Brain microvascular endothelial cell (primary cell): ENCODE data around the gene PIK3CA.
"Not testable (repeated sequence)": the region's sequence is repeated elsewhere in the genome, so short reads cannot be mapped to it uniquely, and the experiment has no call there.

Experiments used
- DNase-seq: peaks from one replicate; pipeline ENCODE4 v3.0.0-alpha.2; 2020
- H3K27ac ChIP-seq: fragments of 250-450 bp; sonication (Bioruptor Pico); 2 replicates; pipeline ENCODE4 v1.5.1; 2020; ENCODE audit warnings: mild to moderate bottlenecking, moderate library complexity
- H3K27me3 ChIP-seq: fragments of 250-450 bp; sonication (Bioruptor Pico); replicated peaks from 2 replicates; pipeline ENCODE4 v1.5.1; 2020; ENCODE audit warnings: mild to moderate bottlenecking
- H3K36me3 ChIP-seq: fragments of 250-450 bp; sonication (Bioruptor Pico); replicated peaks from 2 replicates; pipeline ENCODE4 v1.5.1; 2020; ENCODE audit warnings: mild to moderate bottlenecking
- H3K4me3 ChIP-seq: 2 replicates; pipeline ENCODE4 v1.5.1; 2011; ENCODE audit warnings: low read depth, mild to moderate bottlenecking, control low read depth, low read length, moderate library complexity
- CTCF ChIP-seq: IDR thresholded peaks from 2 replicates; pipeline ENCODE4 v1.5.1; 2011; ENCODE audit warnings: low read depth, mild to moderate bottlenecking, moderate library complexity, low read length, control low read depth, inconsistent platforms; ENCODE audit errors: missing control alignments
- in situ Hi-C: cut with HindIII; loops from 2 replicates; pipeline ENCODE4 v1.10.0; 2017; ENCODE audit warnings: low sequenced_read_pairs, low pct_ligation_motif_present

PIK3CA gene

DNA sequence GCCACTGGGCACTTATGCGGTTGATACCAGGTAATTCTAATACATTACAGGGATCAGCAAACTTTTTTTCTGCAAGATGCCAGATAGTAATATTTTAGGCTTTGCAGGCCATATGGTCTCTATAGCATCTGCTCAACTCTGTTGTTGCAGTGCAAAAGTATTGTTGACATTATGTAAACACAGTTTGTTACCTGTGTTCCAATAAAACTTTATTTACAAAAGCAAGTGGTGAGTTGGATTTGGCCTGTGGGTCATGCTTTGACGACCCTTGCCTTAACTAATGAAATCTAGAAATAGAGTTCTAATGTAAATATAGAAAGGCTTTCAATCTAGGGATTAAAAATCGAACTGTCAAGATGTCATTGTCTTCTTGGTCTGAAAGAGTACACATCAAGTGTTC lies 44.4 kb downstream of the PIK3CA start:
- TF ChIP-seq CTCF = no peak
- H3K36me3 ChIP-seq = no peaks in the 10 kb centered on the region
- no peak overlapping the region for H3K4me3 ChIP-seq
- in situ Hi-C loops = no loop called here
- DNase-seq = no peak
- H3K27me3 ChIP-seq = no peaks in the 10 kb centered on the region
- no peak overlapping the region for H3K27ac ChIP-seq

DNA sequence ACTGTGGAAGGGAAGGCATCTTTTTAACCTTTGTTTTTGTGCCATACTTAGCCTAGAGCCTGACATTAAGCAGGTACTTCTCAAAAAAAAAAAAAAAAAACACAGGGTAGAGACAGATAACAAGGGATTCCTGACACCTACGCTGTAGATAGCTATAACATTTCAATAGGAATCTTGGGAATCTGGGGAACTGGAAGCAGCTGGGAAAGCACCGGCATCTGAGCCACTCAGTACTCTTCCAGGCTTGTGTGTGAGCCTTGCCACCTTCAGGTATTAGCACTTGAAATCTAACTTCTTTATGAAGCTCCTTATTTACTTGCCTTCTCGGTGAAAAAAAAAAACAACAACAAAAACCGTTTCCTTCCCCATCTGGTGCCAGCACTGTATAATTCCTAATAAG lies 46.8 kb downstream of the PIK3CA start:
- H3K4me3 ChIP-seq = no peak overlapping the region

GRCh38 chr3:179196098-179196497 lies 47.9 kb downstream of the PIK3CA start:
- Histone ChIP-seq H3K4me3 (no peak overlapping the region), H3K27me3 (no peaks in the 10 kb centered on the region), H3K27ac (peak overlapping the region; percentile 50), H3K36me3 (no peaks in the 10 kb centered on the region)
- DNase-seq = peak; percentile 81
- in situ Hi-C loops = no loop called here
- TF ChIP-seq CTCF = no peak

More for the DNA sequence above, 46.8 kb downstream of the PIK3CA start:
- H3K36me3 ChIP-seq = no peaks in the 10 kb centered on the region
- no peaks in the 10 kb centered on the region for H3K27me3 ChIP-seq
- in situ Hi-C loops = no loop called here
- TF ChIP-seq CTCF = no peak
- DNase-seq = no peak
- no peak overlapping the region for H3K27ac ChIP-seq

- DNase-seq = no peak
- peak overlapping the region; percentile 21 for H3K27ac ChIP-seq
- no peaks in the 10 kb centered on the region for H3K36me3 ChIP-seq
- no peak for TF ChIP-seq CTCF
- H3K4me3 ChIP-seq = no peak overlapping the region
- in situ Hi-C loops = no loop called here
- no peaks in the 10 kb centered on the region for H3K27me3 ChIP-seq
Observed at GRCh38 chr3:179196700-179197099, 48.5 kb downstream of the PIK3CA start.

DNA sequence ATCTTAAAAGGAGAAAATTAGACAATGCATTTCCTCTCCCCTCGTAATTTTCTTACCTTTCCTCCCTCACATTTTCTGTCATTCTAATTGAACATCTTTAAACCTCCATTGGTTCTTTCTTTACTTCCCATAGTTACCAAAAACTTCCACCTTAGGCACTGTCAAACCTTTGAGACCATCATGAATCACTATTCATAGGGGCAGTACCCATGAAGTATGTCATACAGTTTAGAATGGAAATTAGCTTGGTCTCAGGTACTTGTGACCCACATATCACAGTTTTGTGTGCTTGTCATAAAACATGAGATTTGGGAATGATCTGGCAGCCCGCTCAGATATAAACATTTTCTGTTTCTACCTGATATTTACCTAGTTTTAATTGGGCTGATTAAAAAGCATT lies 52.6 kb downstream of the PIK3CA start:
- in situ Hi-C loops = no loop called here
- Histone ChIP-seq H3K4me3 (no peak overlapping the region), H3K27ac (no peak overlapping the region), H3K36me3 (no peaks in the 10 kb centered on the region), H3K27me3 (no peaks in the 10 kb centered on the region)
- no peak for TF ChIP-seq CTCF
- DNase-seq = no peak

- DNase-seq, H3K4me3 ChIP-seq, in situ Hi-C loops, H3K27me3 ChIP-seq, H3K27ac ChIP-seq, H3K36me3 ChIP-seq: not testable (repeated sequence)
Observed at GRCh38 chr3:179215550-179215949, 67.4 kb downstream of the PIK3CA start.

DNA sequence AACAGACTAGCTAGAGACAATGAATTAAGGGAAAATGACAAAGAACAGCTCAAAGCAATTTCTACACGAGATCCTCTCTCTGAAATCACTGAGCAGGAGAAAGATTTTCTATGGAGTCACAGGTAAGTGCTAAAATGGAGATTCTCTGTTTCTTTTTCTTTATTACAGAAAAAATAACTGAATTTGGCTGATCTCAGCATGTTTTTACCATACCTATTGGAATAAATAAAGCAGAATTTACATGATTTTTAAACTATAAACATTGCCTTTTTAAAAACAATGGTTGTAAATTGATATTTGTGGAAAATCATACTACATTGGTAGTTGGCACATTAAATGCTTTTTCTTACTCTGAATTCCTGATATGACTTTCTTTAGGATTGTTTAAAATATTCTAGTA lies 70.1 kb downstream of the PIK3CA start:
- DNase-seq, H3K36me3 ChIP-seq, H3K4me3 ChIP-seq, in situ Hi-C loops, H3K27me3 ChIP-seq, H3K27ac ChIP-seq: not testable (repeated sequence)
